GM12874 (cell line): Measurements from ENCODE around the gene UVRAG.

Experiments
- CTCF ChIP-seq: IDR thresholded peaks from 2 replicates; pipeline ENCODE4 v1.5.1; 2011; ENCODE audit warnings: low read depth, mild to moderate bottlenecking, control low read depth, low read length, moderate library complexity; ENCODE audit not compliant: insufficient read depth

Gene UVRAG

GRCh38 chr11:76173663-76174062, 358.7 kb downstream of the UVRAG start:
- TF ChIP-seq CTCF, result no peak

- no peak for TF ChIP-seq CTCF
Measured at GRCh38 chr11:76174330-76174729, 359.3 kb downstream of the UVRAG start.

- TF ChIP-seq CTCF, result no peak
Measured at GRCh38 chr11:76175783-76176182, 360.8 kb downstream of the UVRAG start.

GRCh38 chr11:76176463-76176862, 361.5 kb downstream of the UVRAG start:
- TF ChIP-seq CTCF, result no peak

GRCh38 chr11:76177250-76177686, 362.3 kb downstream of the UVRAG start:
- no peak for TF ChIP-seq CTCF

GRCh38 chr11:76179147-76179546, 364.1 kb downstream of the UVRAG start:
- no peak for TF ChIP-seq CTCF

GRCh38 chr11:76181371-76181770, 366.4 kb downstream of the UVRAG start:
- no peak for TF ChIP-seq CTCF

GRCh38 chr11:76184551-76184993, 369.6 kb downstream of the UVRAG start:
- no peak for TF ChIP-seq CTCF
